Subcutaneous adipose tissue (tissue), 4 donors: ENCODE measurements around the gene PPM1F. TPM values are rescaled to one million over a fixed set of nuclear protein-coding genes. Genes with fewer than 3 reads are reported as not detected.

ENCODE experiments used
- CTCF ChIP-seq: fragments of 450-650 bp; IDR thresholded peaks from one replicate; pipeline ENCODE4 v1.5.1; 2016; ENCODE audit warnings: low read depth, mild to moderate bottlenecking, control low read depth, antibody characterized with exemption, moderate library complexity
- total RNA-seq, 4 donors: library from RNA; depleted of rRNA; stranded (reverse); fragments of >200 nt; gene quantifications; one replicate each; pipeline ENCODE4 v1.1.0, GENCODE V29; 2016

PPM1F gene
- total RNA-seq, 4 donors from 2014 or later, result 15.0 to 32.2 (median 20.2) TPM

DNA sequence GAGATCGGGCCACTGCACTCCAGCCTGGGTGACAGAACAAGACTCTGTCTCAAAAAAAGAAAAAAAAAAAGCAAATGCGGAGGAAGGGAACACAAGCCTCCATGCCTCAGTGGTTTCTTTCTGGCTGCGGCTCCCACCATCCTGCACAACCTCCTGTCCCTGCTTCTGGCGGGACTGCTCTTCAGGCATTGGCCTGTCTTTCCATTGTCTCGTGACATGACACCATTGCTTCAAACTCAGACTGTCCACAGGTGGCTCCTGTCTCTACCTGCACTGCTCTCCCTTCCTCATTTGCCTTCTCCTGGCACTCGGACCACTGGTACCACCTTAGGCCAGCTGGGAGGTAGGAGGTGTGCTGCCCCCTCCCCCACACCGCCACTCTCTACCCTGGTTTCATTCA is 10.6 kb upstream of the PPM1F start:
- TF ChIP-seq CTCF, result no peak

DNA sequence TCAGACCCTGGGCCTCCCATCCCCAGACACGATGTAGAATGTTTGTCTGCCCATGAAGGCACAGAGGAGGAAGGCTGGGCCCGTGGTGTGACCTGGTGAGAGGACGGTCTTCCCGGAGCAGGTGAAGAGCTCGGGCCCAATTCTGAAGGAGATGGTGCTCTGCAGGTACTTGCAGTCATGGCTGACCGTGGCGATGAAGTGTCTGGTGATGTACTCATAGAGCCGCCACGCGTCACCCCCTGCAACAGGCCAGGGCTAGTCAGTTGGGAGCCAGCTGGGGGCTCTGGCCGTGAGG is 10.0 kb upstream of the PPM1F start:
- TF ChIP-seq CTCF, result no peak

DNA sequence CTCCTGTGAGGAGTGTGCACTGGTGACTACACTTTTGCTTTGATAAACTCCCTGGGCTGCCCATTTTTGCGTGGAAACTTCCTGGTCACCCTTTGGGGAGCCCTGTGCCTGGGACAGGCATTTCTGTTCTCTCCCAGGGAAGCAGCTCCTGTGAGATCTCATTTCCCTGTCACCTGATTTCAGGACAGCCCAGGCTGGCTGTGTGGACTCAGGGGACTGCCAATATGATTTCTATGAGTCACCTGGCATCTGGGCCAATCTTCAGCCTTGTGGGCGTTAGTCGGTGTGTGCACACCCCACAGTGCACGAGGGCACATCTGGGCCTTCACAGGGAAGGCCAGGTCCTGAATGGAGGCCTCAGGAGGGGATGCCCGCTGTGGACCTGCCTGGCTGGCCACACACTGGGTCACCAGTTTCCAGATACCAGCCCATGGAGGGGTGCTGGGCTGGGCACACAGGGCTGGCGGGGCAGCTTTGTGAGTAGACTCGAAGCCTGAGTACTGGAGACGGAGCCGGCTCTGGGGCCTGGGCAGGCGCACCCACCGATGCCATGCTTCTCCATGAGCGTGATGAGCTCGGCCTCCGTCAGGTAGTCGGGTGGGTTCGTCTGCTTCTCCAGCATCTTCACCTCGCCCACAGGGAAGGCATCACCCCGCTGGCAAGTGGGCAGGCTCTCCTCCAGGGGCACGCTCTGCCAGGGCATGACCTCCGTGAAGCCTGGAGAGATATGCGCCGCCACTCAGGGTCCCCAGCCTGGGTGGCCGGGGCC is 9.4 kb upstream of the PPM1F start:
- TF ChIP-seq CTCF, result no peak

- no peak for TF ChIP-seq CTCF
Observed at GRCh38 chr22:21961127-21961867, 8.6 kb upstream of the PPM1F start.

DNA sequence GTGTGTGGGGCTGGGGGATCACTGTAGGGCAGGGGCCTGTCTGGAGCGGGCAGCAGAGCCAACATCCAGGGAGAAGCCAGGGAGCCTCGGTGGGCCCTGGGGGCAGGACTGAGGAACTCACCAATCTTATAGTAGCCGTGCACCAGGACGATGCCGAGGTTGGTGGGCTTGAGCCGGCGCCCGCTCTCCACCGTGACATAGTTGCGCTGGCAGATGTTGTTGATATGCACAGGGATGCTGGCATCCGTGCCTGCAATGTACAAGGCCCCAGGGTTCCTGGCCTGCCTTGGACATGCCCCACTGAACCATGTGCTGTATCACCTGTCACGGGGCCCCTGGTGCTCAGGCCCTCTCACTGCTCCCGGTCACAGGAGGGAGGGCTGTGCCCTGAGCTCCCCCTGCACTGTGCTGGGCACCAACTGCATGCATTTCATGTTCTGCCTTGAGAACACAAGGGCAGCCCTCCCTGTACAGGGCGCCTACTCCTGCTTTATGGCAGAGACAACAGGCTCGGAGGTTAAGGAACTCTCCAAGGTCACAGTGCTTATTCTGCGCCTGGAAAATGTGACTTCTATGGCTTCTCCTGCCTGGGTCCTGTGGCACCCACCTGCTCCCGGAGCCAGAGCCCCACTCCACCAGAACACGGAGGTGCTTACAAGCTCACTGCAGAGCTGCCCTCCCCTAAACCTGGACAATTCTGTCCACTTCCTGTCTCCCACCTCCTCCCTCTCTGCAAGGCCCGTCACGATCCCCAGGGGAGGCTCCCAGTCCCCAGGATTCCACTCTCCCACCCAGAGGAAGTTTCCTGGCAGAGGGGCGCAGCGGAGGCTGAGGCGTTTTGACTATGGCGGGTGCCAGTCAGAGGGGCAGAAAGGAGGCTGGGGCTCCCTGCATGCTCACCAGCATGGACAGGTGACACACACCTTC is 7.8 kb upstream of the PPM1F start:
- no peak for TF ChIP-seq CTCF

DNA sequence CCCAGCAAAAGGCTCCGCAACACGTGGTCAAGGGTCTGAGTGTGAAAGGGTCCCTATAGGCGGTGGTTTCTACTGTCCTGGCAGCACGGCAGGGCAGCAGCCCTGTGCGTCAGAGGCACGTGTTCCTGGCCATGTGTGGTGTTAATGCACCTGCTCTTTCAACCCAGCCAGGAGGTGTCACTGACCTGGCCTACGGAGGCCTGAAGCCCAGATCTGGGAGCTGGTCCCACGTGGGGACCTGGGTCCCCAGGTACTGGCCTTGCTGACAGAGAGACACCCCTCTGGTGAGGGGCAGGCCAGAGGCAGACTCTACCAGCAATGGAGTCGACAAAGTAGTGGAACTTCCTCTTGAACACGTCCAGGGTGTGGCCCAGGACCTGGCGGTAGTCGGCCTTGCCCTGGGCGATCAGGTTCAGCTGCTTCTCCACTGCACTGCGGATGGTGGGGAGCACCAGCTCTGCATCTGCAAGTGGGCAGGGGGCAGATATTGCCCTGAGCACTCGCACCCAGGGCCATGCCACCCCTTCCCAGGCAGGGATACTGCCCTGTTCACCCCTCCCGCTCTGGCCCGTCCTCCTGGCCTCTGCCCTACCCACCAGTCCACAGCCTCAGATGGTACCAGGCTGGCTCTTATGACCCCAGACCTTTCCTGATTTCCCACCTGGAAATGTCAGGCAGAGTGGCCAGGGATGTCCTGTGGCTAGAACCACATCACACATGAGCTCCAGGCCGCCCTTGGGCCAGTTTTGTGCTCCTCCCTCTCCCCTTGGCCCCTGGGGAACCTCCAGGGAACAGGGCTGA is 6.8 kb upstream of the PPM1F start:
- TF ChIP-seq CTCF, result no peak
